K562 (cell line): Measurements from ENCODE around the gene ARV1. TPM values are rescaled to one million over a fixed set of nuclear protein-coding genes. Genes with fewer than 3 reads are reported as not detected.

Experiments
- ATAC-seq: fragments of 200-7000 bp; cut with Tn5 transposase; 3 replicates; pipeline ENCODE4 v1.9.1; 2020; ENCODE audit warnings: moderate library complexity
- BruUV-seq: library from RNA; stranded (reverse); fragments of 400-500 nt; replicated peaks from 2 replicates; lab custom pipeline; 2021; lab: Mats Ljungman, UMichigan
- CTCF ChIA-PET: fragments of 300-600 bp; formaldehyde crosslinking; extraction: SDS; loops from one replicate; lab custom pipeline; 2021; ENCODE audit warnings: low intra/inter-chr PET ratio; lab: Yijun Ruan, JAX
- POLR2A ChIA-PET: fragments of 300-600, 350-650 bp; sonication (Branson Sonifier 250); formaldehyde crosslinking; extraction: SDS; loops from one replicate; lab custom pipeline; 2021; ENCODE audit warnings: antibody characterized with exemption, inconsistent platforms; lab: Yijun Ruan, JAX
- DNase-seq, 4 experiments: peaks; one replicate each; pipeline versions ENCODE4 v3.0.0 to v3.0.0-alpha.2; 2011 to 2018; ENCODE audit warnings: low spot score in 3 of 4, mixed read lengths in 3 of 4; ENCODE audit errors: extremely low read depth in 1 of 4
- FAIRE-seq: peaks from 2 replicates; lab custom pipeline; 2011; peaks lifted over from hg19 to GRCh38; lab: Jason Lieb, UNC
- H2AFZ ChIP-seq: 2 replicates; pipeline ENCODE4 v1.6.0; 2011; ENCODE audit warnings: low read depth, low read length, control low read depth, inconsistent platforms
- H3K27ac ChIP-seq: fragments of 200-600 bp; 3 replicates; pipeline ENCODE4 v1.8.0; 2011; ENCODE audit warnings: low read depth, mild to moderate bottlenecking, control low read depth, inconsistent platforms, low read length, moderate library complexity, mixed read lengths; ENCODE audit errors: extremely low read depth
- H3K27me3 ChIP-seq, 2 experiments: fragments of 300-600 bp in 1 of 2; 2 replicates in 1 of 2; 3 replicates in 1 of 2; pipeline versions ENCODE4 v1.6.0 to v1.8.0; 2011; ENCODE audit warnings: inconsistent platforms in 2 of 2, low read length in 2 of 2, mild to moderate bottlenecking in 1 of 2, mixed read lengths in 1 of 2, moderate library complexity in 1 of 2; ENCODE audit not compliant: control insufficient read depth in 2 of 2, insufficient read depth in 2 of 2
- H3K36me3 ChIP-seq: fragments of 300-600 bp; 3 replicates; pipeline ENCODE4 v1.8.0; 2011; ENCODE audit warnings: mild to moderate bottlenecking, low read length, inconsistent platforms; ENCODE audit not compliant: control insufficient read depth, insufficient read depth
- H3K4me1 ChIP-seq, 2 experiments: fragments of 200-600 bp in 1 of 2; replicated peaks in 1 of 2; 2 replicates in 1 of 2; 3 replicates in 1 of 2; pipeline versions ENCODE4 v1.5.1 to v1.8.0; 2011; ENCODE audit warnings: inconsistent platforms in 2 of 2, low read length in 2 of 2, mild to moderate bottlenecking in 1 of 2, mixed read lengths in 1 of 2, moderate library complexity in 1 of 2; ENCODE audit not compliant: control insufficient read depth in 2 of 2, insufficient read depth in 2 of 2
- H3K4me2 ChIP-seq: 2 replicates; pipeline ENCODE4 v1.6.1; 2011; ENCODE audit warnings: low read length, control low read depth, inconsistent platforms, mixed read lengths; ENCODE audit not compliant: insufficient read depth
- H3K4me3 ChIP-seq: fragments of 200-600 bp; sonication (generic), shearing (Covaris generic); 2 replicates; pipeline ENCODE4 v1.5.1; 2016; ENCODE audit warnings: control low read depth, inconsistent platforms
- H3K79me2 ChIP-seq: fragments of 200-600 bp; 3 replicates; pipeline ENCODE4 v1.8.0; 2011; ENCODE audit warnings: low read length, inconsistent platforms; ENCODE audit not compliant: control insufficient read depth, insufficient read depth
- H3K9ac ChIP-seq, 2 experiments: 2 replicates each; pipeline versions ENCODE4 v1.6.0 to v1.6.1; 2011; ENCODE audit warnings: low read depth in 2 of 2, low read length in 2 of 2, control low read depth in 1 of 2, inconsistent platforms in 1 of 2, mild to moderate bottlenecking in 1 of 2, mixed read lengths in 1 of 2; ENCODE audit not compliant: insufficient read depth in 1 of 2
- H3K9me1 ChIP-seq: one replicate; pipeline ENCODE4 v1.6.0; 2011; ENCODE audit warnings: inconsistent platforms, mild to moderate bottlenecking, low read length, moderate library complexity; ENCODE audit not compliant: control insufficient read depth, insufficient read depth
- H3K9me3 ChIP-seq: replicated peaks from 2 replicates; pipeline ENCODE4 v1.5.1; 2011; ENCODE audit warnings: low read depth, low read length, inconsistent platforms; ENCODE audit not compliant: control insufficient read depth, insufficient read depth
- H4K20me1 ChIP-seq: replicated peaks from 2 replicates; pipeline ENCODE4 v1.6.1; 2011; ENCODE audit warnings: low read length, inconsistent platforms, mixed read lengths; ENCODE audit not compliant: control insufficient read depth, insufficient read depth
- CHCHD3 ChIP-seq: fragments of 250-450 bp; sonication (Bioruptor Pico); IDR thresholded peaks from 2 replicates; pipeline ENCODE4 v2.1.2; 2022; ENCODE audit warnings: mild to moderate bottlenecking
- ELF2 ChIP-seq: fragments of 250-450 bp; sonication (Bioruptor Pico); IDR thresholded peaks from 2 replicates; pipeline ENCODE4 v1.5.0; 2021; ENCODE audit warnings: mild to moderate bottlenecking
- FOSL1 ChIP-seq: fragments of 200-800 bp; sonication (Bioruptor generic); conservative IDR thresholded peaks from 2 replicates; pipeline ENCODE4 v1.6.1; 2016; ENCODE audit warnings: missing genetic modification characterization, missing compliant biosample characterization
- GABPB2 ChIP-seq: fragments of 250-450 bp; sonication (Bioruptor Pico); conservative IDR thresholded peaks from 2 replicates; pipeline ENCODE4 v1.5.1; 2021; ENCODE audit warnings: mild to moderate bottlenecking
- HNRNPUL1 ChIP-seq: fragments of 200-400 bp; formaldehyde crosslinking; IDR thresholded peaks from 2 replicates; pipeline ENCODE4 v1.6.1; 2017; ENCODE audit warnings: low read length
- KAT2B ChIP-seq: IDR thresholded peaks from one replicate; pipeline ENCODE4 v1.6.1; 2012; ENCODE audit warnings: low read depth, mild to moderate bottlenecking, control low read depth, inconsistent platforms, low read length, moderate library complexity
- LEF1 ChIP-seq: fragments of 450-650 bp; IDR thresholded peaks from 2 replicates; pipeline ENCODE4 v1.6.1; 2016; ENCODE audit warnings: mild to moderate bottlenecking
- NCOA6 ChIP-seq: fragments of 450-650 bp; IDR thresholded peaks from 2 replicates; pipeline ENCODE4 v1.6.1; 2017; ENCODE audit warnings: mild to moderate bottlenecking
- PHF8 ChIP-seq: fragments of 200-600 bp; sonication (generic); IDR thresholded peaks from 2 replicates; pipeline ENCODE4 v1.6.1; 2012; ENCODE audit warnings: mixed run types, mild to moderate bottlenecking, inconsistent platforms, low read length, moderate library complexity, borderline replicate concordance
- POLR2AphosphoS5 ChIP-seq: IDR thresholded peaks from 2 replicates; pipeline ENCODE4 v1.6.1; 2011; ENCODE audit warnings: mild to moderate bottlenecking, low read depth, low read length, moderate library complexity; ENCODE audit not compliant: control insufficient read depth, insufficient read depth
- SIX5 ChIP-seq, 2 experiments: IDR thresholded peaks; 2 replicates each; pipeline ENCODE4 v1.6.1; 2011; ENCODE audit warnings: low read length in 2 of 2, borderline replicate concordance in 1 of 2, low read depth in 1 of 2, mild to moderate bottlenecking in 1 of 2, moderate library complexity in 1 of 2; ENCODE audit not compliant: insufficient read depth in 1 of 2
- SOX6 ChIP-seq: fragments of 450-650 bp; IDR thresholded peaks from 2 replicates; pipeline ENCODE4 v1.6.1; 2014; ENCODE audit warnings: mild to moderate bottlenecking
- SP2 ChIP-seq: IDR thresholded peaks from 2 replicates; pipeline ENCODE4 v1.6.1; 2011; ENCODE audit warnings: mild to moderate bottlenecking, low read depth, low read length, moderate library complexity; ENCODE audit not compliant: poor library complexity, severe bottlenecking; ENCODE audit errors: extremely low read depth
- ZFPM2 ChIP-seq: fragments of 250-450 bp; sonication (Bioruptor Pico); IDR thresholded peaks from 2 replicates; pipeline ENCODE4 v1.5.1; 2022; ENCODE audit warnings: mild to moderate bottlenecking
- in situ Hi-C: fragments of 300-500 bp; cut with MboI; formaldehyde crosslinking; loops from 4 replicates; pipeline ENCODE4 v1.15.0; 2018; ENCODE audit warnings: inconsistent platforms, mixed read lengths
- intact Hi-C: fragments of 100-400 bp; cut with micrococcal nuclease; formaldehyde crosslinking; loops from 2 replicates; pipeline ENCODE4 v1.14.2; 2022
- polyA plus RNA-seq, 8 experiments: library from polyadenylated mRNA; depleted of rRNA in 4 of 8; stranded (reverse) in 5 of 8; unstranded in 3 of 8; fragments of >200 nt; fragmentation: Nextera tagmentation in 2 of 8; fragmentation: Illumina TruSeq in 1 of 8; extraction: Ambion mirVana in 2 of 8; extraction: Trizol in 1 of 8; gene quantifications; 2 replicates each; pipeline versions ENCODE4 v1.2.1 to v1.2.3, GENCODE V29; 2011 to 2014; ENCODE audit warnings: inconsistent platforms in 1 of 8, missing spikeins in 1 of 8
- total RNA-seq, 7 experiments: library from RNA; depleted of rRNA in 6 of 7; stranded (reverse); fragments of >200 nt in 6 of 7; fragmentation: Illumina TruSeq in 2 of 7; extraction: Trizol in 2 of 7; gene quantifications; 2 replicates each; pipeline versions ENCODE4 v1.2.1 to v1.2.3, GENCODE V29; 2011 to 2021; ENCODE audit warnings: low replicate concordance in 1 of 7
- TF ChIP-seq, protein P1 (sequence below): IDR thresholded peaks from 2 replicates; pipeline ENCODE4 v1.6.1; 2012; ENCODE audit warnings: low read depth, low read length, improper control_type of control experiment, borderline replicate concordance
- TF ChIP-seq, protein P2 (sequence below): fragments of 250-450 bp; sonication (Bioruptor Pico); IDR thresholded peaks from 2 replicates; pipeline ENCODE4 v1.8.0; 2021; ENCODE audit warnings: moderate library complexity, mild to moderate bottlenecking, inconsistent platforms
- TF ChIP-seq, protein P3 (sequence below): fragments of 150-350 bp; conservative IDR thresholded peaks from 2 replicates; pipeline ENCODE4 v1.6.1; 2014; ENCODE audit warnings: low read length

ARV1 gene
- total and polyA plus RNA-seq, 9 of the 15 experiments (the other 6 are each of a cell fraction or from before 2014, with no cell fraction given), result 54.8 to 139 (median 74.0) TPM

DNA sequence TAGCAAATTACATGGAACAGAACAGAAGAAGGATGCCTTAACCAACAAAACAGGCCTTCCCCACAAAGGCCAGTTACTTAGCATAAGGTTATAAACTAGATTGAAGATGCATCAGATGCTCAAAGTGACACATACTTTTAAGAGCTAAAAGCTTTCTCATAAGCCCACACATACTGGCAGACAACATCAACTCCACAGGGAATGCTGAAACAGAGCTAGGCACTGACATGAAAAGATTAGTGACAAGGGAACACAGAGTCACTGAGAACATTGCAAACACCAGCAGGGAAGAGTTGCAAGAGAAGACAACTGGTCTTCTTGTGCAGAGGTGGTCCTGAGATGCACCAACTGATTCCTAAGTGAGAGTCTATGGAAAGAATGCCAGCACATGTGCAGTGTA is 7.1 kb upstream of the ARV1 start:
- FAIRE-seq, result no peak
- H4K20me1 ChIP-seq, result peaks cover 5% of the 10 kb centered on the region
- ATAC-seq, result no peak
- H3K4me1 ChIP-seq, result peaks cover 0 to under 1% of the 10 kb centered on the region in 2 experiments; a peak in 2 of 5 replicates
- no peak overlapping the region for H3K4me2 ChIP-seq
- peaks cover 12% of the 10 kb centered on the region; the same call in 2 of the 3 replicates for H3K36me3 ChIP-seq
- intact Hi-C loops, result no loop called here
- DNase-seq, result no peak
- H3K27ac ChIP-seq, result no peak overlapping the region
- no peaks in the 10 kb centered on the region; the same call in 1 of the 2 replicates for H3K9me3 ChIP-seq
- in situ Hi-C loops, result no loop called here
- H3K9me1 ChIP-seq, result no peaks in the 10 kb centered on the region
- ChIA-PET POLR2A (interaction anchor here (0.6 to 2.4 kb wide), 4 partner anchors 8 to 1341 kb away, joined by 3 to 15 read pairs (median 4); no protein-coding TSS in a partner anchor), CTCF (no interaction called here)
- H3K4me3 ChIP-seq, result no peak overlapping the region
- no TSS peak for BruUV-seq
- H3K9ac ChIP-seq, result no peak overlapping the region
- no peak overlapping the region for H2AFZ ChIP-seq
- H3K27me3 ChIP-seq, result no peaks in the 10 kb centered on the region
- H3K79me2 ChIP-seq, result peaks cover 3% of the 10 kb centered on the region; the same call in 2 of the 3 replicates
- TF ChIP-seq HNRNPUL1, result no peak
- TF ChIP-seq, protein P1, sequence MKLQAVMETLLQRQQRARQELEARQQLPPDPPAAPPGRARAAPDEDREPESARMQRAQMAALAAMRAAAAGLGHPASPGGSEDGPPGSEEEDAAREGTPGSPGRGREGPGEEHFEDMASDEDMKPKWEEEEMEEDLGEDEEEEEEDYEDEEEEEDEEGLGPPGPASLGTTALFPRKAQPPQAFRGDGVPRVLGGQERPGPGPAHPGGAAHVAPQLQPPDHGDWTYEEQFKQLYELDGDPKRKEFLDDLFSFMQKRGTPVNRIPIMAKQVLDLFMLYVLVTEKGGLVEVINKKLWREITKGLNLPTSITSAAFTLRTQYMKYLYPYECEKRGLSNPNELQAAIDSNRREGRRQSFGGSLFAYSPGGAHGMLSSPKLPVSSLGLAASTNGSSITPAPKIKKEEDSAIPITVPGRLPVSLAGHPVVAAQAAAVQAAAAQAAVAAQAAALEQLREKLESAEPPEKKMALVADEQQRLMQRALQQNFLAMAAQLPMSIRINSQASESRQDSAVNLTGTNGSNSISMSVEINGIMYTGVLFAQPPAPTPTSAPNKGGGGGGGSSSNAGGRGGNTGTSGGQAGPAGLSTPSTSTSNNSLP, result no peak
- no peak for TF ChIP-seq CHCHD3 (CRISPR knock-in tag)
- no peak for TF ChIP-seq SP2
- TF ChIP-seq SOX6, result no peak
- TF ChIP-seq GABPB2 (CRISPR knock-in tag), result no peak
- no peak for TF ChIP-seq NCOA6
- TF ChIP-seq SIX5 (IDR thresholded peaks at IDR 0.05; ENCODE audit: borderline replicate concordance in 1 of 2, insufficient read depth in 1 of 2, low read depth in 1 of 2, low read length in 2 of 2), result no peak
- no peak for TF ChIP-seq ELF2 (CRISPR knock-in tag)
- TF ChIP-seq PHF8, result no peak
- no peak for TF ChIP-seq LEF1
- no peak for TF ChIP-seq FOSL1 (tag)
- TF ChIP-seq KAT2B, result no peak
- TF ChIP-seq, protein P2, sequence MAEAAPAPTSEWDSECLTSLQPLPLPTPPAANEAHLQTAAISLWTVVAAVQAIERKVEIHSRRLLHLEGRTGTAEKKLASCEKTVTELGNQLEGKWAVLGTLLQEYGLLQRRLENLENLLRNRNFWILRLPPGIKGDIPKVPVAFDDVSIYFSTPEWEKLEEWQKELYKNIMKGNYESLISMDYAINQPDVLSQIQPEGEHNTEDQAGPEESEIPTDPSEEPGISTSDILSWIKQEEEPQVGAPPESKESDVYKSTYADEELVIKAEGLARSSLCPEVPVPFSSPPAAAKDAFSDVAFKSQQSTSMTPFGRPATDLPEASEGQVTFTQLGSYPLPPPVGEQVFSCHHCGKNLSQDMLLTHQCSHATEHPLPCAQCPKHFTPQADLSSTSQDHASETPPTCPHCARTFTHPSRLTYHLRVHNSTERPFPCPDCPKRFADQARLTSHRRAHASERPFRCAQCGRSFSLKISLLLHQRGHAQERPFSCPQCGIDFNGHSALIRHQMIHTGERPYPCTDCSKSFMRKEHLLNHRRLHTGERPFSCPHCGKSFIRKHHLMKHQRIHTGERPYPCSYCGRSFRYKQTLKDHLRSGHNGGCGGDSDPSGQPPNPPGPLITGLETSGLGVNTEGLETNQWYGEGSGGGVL (CRISPR knock-in tag), result no peak
- TF ChIP-seq ZFPM2 (CRISPR knock-in tag), result no peak
- TF ChIP-seq, protein P3, sequence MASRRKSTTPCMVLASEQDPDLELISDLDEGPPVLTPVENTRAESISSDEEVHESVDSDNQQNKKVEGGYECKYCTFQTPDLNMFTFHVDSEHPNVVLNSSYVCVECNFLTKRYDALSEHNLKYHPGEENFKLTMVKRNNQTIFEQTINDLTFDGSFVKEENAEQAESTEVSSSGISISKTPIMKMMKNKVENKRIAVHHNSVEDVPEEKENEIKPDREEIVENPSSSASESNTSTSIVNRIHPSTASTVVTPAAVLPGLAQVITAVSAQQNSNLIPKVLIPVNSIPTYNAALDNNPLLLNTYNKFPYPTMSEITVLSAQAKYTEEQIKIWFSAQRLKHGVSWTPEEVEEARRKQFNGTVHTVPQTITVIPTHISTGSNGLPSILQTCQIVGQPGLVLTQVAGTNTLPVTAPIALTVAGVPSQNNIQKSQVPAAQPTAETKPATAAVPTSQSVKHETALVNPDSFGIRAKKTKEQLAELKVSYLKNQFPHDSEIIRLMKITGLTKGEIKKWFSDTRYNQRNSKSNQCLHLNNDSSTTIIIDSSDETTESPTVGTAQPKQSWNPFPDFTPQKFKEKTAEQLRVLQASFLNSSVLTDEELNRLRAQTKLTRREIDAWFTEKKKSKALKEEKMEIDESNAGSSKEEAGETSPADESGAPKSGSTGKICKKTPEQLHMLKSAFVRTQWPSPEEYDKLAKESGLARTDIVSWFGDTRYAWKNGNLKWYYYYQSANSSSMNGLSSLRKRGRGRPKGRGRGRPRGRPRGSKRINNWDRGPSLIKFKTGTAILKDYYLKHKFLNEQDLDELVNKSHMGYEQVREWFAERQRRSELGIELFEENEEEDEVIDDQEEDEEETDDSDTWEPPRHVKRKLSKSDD, result no peak
- no peak for TF ChIP-seq POLR2AphosphoS5
